Prostate gland (tissue), 2 donors: ENCODE data around the gene EVC2. TPM values are rescaled to one million over a fixed set of nuclear protein-coding genes. Genes with fewer than 3 reads are reported as not detected.

Source experiments
- DNase-seq: peaks from one replicate; pipeline ENCODE4 v3.0.0-alpha.2; 2019; ENCODE audit warnings: low spot score
- H3K27ac ChIP-seq, 2 donors: fragments of 200-600 bp; sonication (generic); 2 replicates each; pipeline ENCODE4 v1.5.1; 2017 to 2019
- H3K27me3 ChIP-seq: fragments of 200-600 bp; sonication (generic); replicated peaks from 2 replicates; pipeline ENCODE4 v1.5.1; 2019; ENCODE audit not compliant: insufficient read depth
- H3K36me3 ChIP-seq, 2 donors: fragments of 200-600 bp; sonication (generic); 1 replicate in 1 of 2; 2 replicates in 1 of 2; pipeline versions ENCODE4 v1.5.1 to v1.8.1; 2017 to 2019
- H3K4me1 ChIP-seq: fragments of 200-600 bp; sonication (generic); replicated peaks from 2 replicates; pipeline ENCODE4 v1.5.1; 2019
- H3K4me3 ChIP-seq, 2 donors: fragments of 200-600 bp; sonication (generic); 2 replicates each; pipeline ENCODE4 v1.5.1; 2017 to 2019
- H3K9me3 ChIP-seq: fragments of 200-600 bp; sonication (generic); 2 replicates; pipeline ENCODE4 v1.5.1; 2017
- POLR2A ChIP-seq: fragments of 450-650 bp; IDR thresholded peaks from one replicate; pipeline ENCODE4 v1.6.1; 2016; ENCODE audit warnings: antibody characterized with exemption, mild to moderate bottlenecking
- POLR2AphosphoS5 ChIP-seq: sonication (generic); formaldehyde crosslinking; IDR thresholded peaks from one replicate; pipeline ENCODE4 v1.6.1; 2017; ENCODE audit warnings: antibody characterized with exemption
- WGBS: methylation state at CpG from one replicate; pipeline ENCODE4 v1.1.5; 2018; 5-methylcytosine and 5-hydroxymethylcytosine counted together
- intact Hi-C: fragments of 100-400 bp; cut with DNase I; formaldehyde crosslinking; loops from one replicate; pipeline ENCODE4 v1.14.2; 2022
- total RNA-seq, 2 donors: library from RNA; depleted of rRNA; stranded (reverse); fragments of >200 nt; gene quantifications; one replicate each; pipeline ENCODE4 v1.1.0, GENCODE V29; 2016
- TF ChIP-seq, protein P1 (sequence below), 4 experiments: fragments of 200-600 bp in 2 of 4; fragments of 450-650 bp in 2 of 4; sonication (generic) in 2 of 4; IDR thresholded peaks; 1 replicate in 3 of 4; 2 replicates in 1 of 4; pipeline ENCODE4 v1.5.1; 2016 to 2019; ENCODE audit warnings: antibody characterized with exemption in 4 of 4, mild to moderate bottlenecking in 2 of 4, moderate library complexity in 2 of 4

EVC2 gene
- total RNA-seq, 2 donors from 2014 or later = 7.6 to 11.0 TPM

DNA sequence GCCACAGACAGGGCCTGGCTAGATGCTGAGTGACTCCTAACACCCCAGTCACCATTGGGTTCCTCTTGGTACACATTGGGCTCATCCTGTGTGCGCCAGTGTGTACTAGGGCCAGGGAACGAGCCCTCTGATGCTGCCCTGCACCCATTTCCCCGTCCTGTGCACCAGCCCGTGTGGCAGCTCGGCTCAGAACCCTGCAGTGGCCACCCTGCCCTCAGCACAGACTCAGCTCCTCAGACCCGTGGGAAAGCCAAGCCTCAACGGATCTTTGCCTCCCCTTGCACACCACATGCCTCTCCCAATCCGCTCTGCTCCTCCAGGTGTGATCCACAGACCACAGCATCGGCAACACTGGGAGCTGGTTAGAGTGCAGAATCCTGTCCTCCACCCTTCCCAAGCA is 41.2 kb upstream of the EVC2 start:
- DNase-seq = no peak
- Histone ChIP-seq H3K27ac (no peak overlapping the region), H3K27me3 (no peaks in the 10 kb centered on the region), H3K9me3 (no peaks in the 10 kb centered on the region), H3K4me1 (no peaks in the 10 kb centered on the region), H3K4me3 (no peak overlapping the region), H3K36me3 (no peaks in the 10 kb centered on the region)
- intact Hi-C loops = no loop called here
- TF ChIP-seq POLR2A = no peak
- 84% methylated on average over 9 of the region's 9 CpGs for WGBS

DNA sequence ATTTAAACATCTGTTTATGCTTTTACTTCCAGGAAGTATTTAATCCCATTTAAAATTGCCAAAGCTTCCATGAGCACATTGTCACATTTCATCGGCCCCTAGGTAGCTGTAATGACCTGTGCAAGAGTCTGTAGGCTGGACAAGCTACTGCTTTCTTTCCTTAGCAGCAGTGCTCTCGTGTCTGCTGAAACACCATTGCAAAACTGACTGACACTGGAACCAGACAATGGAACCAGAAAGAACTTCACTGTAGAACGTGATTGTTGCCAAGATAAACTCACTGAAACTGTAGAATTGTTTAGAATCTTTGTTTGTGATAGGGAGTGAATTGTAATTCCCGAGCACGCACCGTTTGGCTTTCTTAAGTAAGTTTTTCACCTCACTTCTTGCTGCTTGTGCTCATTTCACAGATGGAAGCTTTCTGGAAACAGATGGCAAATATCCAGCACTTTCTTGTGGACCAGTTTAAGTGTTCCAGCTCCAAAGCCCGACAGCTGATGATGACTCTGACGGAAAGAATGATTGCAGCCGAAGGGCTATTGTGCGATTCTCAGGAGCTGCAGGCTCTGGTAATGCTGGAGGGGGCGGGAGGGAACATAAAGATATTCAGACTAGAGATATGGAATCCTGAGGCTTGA is 39.5 kb upstream of the EVC2 start:
- Histone ChIP-seq H3K9me3 (no peaks in the 10 kb centered on the region), H3K4me3 (no peak overlapping the region), H3K36me3 (peaks cover 0 to 5% of the 10 kb centered on the region in 2 donors), H3K27ac (no peak overlapping the region), H3K4me1 (no peaks in the 10 kb centered on the region), H3K27me3 (no peaks in the 10 kb centered on the region)
- DNase-seq = no peak
- TF ChIP-seq POLR2A (no peak), POLR2AphosphoS5 (no peak)
- TF ChIP-seq, protein P1, sequence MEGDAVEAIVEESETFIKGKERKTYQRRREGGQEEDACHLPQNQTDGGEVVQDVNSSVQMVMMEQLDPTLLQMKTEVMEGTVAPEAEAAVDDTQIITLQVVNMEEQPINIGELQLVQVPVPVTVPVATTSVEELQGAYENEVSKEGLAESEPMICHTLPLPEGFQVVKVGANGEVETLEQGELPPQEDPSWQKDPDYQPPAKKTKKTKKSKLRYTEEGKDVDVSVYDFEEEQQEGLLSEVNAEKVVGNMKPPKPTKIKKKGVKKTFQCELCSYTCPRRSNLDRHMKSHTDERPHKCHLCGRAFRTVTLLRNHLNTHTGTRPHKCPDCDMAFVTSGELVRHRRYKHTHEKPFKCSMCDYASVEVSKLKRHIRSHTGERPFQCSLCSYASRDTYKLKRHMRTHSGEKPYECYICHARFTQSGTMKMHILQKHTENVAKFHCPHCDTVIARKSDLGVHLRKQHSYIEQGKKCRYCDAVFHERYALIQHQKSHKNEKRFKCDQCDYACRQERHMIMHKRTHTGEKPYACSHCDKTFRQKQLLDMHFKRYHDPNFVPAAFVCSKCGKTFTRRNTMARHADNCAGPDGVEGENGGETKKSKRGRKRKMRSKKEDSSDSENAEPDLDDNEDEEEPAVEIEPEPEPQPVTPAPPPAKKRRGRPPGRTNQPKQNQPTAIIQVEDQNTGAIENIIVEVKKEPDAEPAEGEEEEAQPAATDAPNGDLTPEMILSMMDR (IDR thresholded peaks at IDR 0.05) = no peak
- intact Hi-C loops = no loop called here
- WGBS = 49% methylated on average over 11 of the region's 11 CpGs

DNA sequence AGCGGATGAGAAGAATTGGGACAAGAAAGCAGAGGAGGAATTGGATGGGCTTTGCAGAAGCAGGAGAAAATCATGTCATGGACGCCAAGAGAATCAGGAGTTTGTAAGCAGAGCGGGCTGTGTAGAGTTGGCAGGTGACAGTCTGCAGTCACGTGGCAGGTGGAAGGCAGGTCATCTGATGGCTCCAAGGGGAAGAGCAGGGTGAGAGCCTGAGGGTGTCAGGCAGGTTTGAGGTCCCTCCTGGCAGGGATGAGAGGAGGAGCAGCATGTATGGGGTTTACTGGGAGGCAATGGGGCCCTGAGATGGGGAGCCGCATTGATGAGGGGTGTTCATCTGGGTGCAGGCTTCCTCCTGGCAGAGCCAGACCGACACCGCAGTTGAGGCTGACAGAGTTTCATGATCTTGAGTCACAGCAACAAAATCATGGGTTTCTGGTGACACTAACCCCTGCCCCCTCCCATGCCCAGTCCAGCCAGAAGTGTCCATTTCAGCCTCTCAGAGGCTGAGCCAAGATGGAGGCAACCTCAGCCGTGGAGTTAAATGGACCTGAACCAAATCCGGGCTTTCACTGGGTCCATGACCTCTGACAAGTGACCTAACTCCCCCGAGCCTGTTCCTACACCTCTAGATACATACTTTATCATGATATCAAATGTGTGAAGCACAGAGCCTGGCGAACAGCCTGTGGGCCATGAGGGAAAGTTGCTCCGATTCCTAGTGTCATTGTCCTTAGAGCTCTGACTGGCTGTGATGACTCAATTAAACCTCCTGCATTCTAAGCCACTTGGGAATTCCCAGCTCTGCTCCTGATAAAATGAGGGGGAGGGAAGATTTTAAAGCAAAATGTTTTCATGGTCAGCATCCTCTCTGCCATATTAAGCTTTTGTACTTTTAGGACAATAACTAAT is 38.7 kb upstream of the EVC2 start:
- no peak for DNase-seq
- WGBS = 81% methylated on average over 12 of the region's 12 CpGs
- TF ChIP-seq, protein P1 (IDR thresholded peaks at IDR 0.05) = no peak
- TF ChIP-seq POLR2A (no peak), POLR2AphosphoS5 (no peak)
- Histone ChIP-seq H3K27ac (no peak overlapping the region), H3K27me3 (no peaks in the 10 kb centered on the region), H3K4me3 (no peak overlapping the region), H3K4me1 (no peaks in the 10 kb centered on the region), H3K36me3 (peaks cover 0 to 5% of the 10 kb centered on the region in 2 donors), H3K9me3 (no peaks in the 10 kb centered on the region)
- intact Hi-C loops = no loop called here

DNA sequence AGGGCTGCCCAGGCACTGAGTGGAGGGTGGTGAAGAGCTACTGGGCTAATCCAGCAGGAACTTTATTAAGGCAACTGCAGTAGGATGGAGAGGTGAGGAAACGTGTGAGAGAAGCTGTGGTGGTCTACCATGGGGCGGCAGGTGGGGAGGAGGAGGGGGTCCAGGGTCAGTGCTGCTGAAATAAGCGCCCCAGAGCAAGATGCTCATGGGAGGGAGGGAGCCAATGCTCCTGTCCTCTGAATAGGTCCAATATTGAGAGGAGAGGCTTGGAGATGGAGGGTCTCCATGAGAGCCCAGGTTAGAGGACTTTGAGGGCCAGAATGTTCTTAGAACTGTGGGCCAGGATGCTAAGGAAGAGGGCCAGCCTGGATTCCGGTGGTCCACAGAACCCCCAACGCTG is 37.9 kb upstream of the EVC2 start:
- Histone ChIP-seq H3K4me3 (no peak overlapping the region), H3K27me3 (no peaks in the 10 kb centered on the region), H3K36me3 (peaks cover 0 to 5% of the 10 kb centered on the region in 2 donors), H3K9me3 (no peaks in the 10 kb centered on the region), H3K27ac (no peak overlapping the region), H3K4me1 (no peaks in the 10 kb centered on the region)
- no peak for DNase-seq
- TF ChIP-seq, protein P1 (IDR thresholded peaks at IDR 0.05) = no peak
- TF ChIP-seq POLR2A = no peak
- no peak for TF ChIP-seq POLR2AphosphoS5
- 93% methylated on average over 5 of the region's 5 CpGs for WGBS
- intact Hi-C loops = no loop called here

DNA sequence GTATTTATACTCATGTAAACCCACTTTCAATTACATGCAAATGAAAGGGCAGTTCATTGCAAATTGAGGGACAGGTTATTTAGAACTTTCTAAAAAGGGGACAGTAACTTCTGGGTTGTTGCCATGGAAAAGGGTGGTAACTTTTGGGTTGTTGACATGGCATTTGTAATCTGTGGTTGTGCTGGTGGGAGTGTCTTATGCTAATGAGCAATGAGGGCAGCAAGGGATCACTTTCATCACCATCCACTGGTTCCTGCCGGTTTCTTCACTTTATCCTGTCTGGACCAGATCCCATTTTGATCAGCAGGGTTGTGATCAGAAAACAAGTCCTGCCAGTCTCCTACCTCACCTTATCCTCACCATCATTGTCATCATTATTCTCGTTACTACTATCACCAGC is 34.6 kb upstream of the EVC2 start:
- no peak overlapping the region for H3K4me3 ChIP-seq
- 88% methylated on average over 2 of the region's 2 CpGs for WGBS
- TF ChIP-seq POLR2A (no peak), POLR2AphosphoS5 (no peak)
- TF ChIP-seq, protein P1 (IDR thresholded peaks at IDR 0.05) = no peak
- intact Hi-C loops = no loop called here
- no peak for DNase-seq
- no peaks in the 10 kb centered on the region for H3K9me3 ChIP-seq
- no peak overlapping the region for H3K27ac ChIP-seq
- no peaks in the 10 kb centered on the region for H3K4me1 ChIP-seq
- H3K36me3 ChIP-seq = peaks cover 0 to 5% of the 10 kb centered on the region in 2 donors
- no peaks in the 10 kb centered on the region for H3K27me3 ChIP-seq
